GM18520 (cell line): Measurements from ENCODE around the gene SRPK3.

Experiments used
- ATAC-seq: cut with Tn5 transposase; IDR thresholded peaks from one replicate; pipeline ENCODE4 v1.9.1; 2021; ENCODE audit not compliant: unreplicated experiment

SRPK3 gene

DNA sequence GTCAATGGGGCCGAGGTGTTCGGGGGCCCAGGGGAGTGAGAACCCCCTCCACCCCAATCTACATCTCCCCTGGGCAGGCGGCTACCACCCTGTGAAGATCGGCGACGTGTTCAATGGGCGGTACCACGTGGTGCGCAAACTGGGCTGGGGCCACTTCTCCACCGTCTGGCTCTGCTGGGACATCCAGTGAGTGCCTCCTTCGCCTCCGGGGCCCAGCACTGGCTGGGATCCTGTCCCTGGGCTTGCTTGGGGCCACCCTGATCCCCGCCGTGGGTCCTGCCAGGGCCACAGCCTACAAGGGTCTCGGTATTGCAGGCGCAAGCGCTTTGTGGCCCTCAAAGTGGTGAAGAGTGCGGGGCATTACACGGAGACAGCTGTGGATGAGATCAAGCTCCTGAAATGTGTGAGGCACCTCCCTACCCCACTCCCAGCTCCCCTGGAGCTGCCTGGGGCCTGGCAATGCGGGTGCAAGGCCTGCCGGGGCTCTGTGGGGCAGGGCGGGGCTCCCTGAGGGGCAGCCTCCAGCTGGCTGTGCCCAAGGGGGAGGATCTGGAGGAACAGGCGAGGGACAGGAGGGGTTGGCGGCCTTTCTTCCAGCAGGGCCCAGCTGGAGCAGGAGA is 697 bp downstream of the SRPK3 start:
- no peak for ATAC-seq

GRCh38 chrX:153782313-153782712 is 1.5 kb downstream of the SRPK3 start:
- no peak for ATAC-seq

- no peak for ATAC-seq
These were observed 2.0 kb downstream of the SRPK3 start for GRCh38 chrX:153782871-153783270.

DNA sequence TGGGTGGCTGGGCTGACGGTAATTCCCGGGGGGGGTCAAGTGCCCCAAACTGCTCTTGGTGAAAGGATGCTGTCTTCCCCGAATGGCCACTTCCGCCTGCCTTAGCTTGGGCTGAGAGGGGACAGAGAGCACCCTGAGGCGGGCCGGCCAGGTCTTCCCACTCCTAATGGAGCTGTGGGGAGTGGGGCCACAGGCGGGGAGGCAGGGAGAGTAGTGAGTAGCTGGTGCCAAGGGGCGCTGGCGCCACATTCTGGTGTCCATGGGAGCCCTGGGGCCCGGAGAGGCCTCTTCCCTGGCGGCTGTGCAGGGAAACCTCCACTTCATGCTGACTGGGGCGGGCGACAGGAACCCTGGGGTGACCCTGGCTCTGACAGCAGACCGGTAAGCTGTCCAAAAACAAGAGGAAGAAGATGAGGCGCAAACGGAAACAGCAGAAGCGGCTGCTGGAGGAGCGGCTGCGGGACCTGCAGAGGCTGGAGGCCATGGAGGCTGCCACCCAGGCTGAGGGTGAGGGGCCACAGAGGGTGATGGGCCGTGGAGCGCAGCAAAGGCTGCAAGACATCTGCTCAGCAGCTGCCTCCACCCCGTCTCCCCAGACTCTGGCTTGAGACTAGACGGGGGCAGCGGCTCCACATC is 2.7 kb downstream of the SRPK3 start:
- no peak for ATAC-seq

DNA sequence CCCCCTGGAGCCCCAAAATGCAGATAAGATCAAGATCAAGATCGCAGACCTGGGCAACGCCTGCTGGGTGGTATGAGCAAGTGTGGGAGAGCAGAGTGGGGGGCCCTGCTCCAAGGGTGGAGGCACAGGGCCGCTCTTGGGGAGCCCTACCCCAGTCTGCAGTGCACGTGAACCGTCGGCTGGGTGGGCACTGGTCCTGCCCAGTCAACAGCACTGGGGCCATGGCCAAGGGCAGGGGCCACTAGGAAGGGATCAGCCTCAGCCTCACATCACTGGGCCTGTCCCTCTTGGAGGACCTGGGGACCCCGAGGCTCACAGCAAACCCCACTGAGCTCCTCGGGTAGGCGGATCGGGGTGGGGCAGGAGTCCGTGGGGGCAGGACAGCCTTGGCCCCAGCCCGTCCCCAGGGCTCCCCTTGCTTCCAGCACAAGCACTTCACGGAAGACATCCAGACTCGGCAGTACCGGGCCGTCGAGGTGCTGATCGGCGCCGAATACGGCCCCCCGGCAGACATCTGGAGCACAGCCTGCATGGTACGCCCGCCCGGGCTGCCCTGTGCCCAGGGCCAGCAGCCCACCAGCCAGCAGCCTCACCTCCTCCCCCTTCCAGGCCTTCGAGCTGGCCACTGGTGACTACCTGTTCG is 3.6 kb downstream of the SRPK3 start:
- ATAC-seq = no peak

GRCh38 chrX:153786669-153787068 is 5.8 kb downstream of the SRPK3 start:
- ATAC-seq = no peak

DNA sequence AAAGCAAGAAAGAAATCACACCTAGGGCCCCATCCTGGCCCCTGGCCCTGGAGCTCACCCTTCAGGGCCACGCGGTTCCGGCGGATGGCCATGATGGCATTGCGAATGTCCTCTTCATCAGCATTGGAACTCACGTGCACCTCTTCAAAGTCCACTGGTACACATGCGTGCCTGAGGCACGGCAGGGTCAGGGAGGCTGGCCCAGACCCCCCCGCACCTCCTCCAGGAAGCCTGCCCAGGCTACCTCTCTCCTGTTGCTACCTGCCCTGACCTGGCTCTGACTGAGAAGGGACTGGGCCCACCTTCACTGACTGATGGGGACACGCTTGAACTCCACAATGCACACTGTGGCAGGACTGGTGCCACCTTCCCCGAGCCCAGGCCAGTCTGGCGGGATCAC is 8.8 kb downstream of the SRPK3 start:
- no peak for ATAC-seq

GRCh38 chrX:153791104-153791852 is 10.4 kb downstream of the SRPK3 start:
- ATAC-seq = no peak

- no peak for ATAC-seq
These were observed 11.5 kb downstream of the SRPK3 start for GRCh38 chrX:153792368-153792767.

DNA sequence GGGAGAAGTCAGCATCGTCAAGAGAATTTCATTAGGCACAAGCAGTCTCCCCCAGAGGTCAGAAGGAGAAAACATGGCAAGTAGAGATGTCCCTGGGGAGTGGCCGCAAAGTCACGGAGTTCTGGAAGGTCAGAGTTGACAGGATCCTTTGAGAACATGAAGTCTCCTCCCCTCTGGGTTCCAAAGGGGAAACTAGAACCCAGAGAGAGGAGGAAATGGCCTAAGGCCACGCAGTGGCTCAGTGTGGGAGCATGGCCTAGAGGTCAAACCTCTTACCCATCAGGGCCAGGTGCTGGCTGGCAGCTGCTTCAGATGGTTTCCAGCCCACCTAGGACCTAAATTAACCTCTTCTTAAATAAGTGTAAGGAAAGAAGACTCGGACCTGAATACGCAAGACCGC is 12.4 kb downstream of the SRPK3 start:
- no peak for ATAC-seq

DNA sequence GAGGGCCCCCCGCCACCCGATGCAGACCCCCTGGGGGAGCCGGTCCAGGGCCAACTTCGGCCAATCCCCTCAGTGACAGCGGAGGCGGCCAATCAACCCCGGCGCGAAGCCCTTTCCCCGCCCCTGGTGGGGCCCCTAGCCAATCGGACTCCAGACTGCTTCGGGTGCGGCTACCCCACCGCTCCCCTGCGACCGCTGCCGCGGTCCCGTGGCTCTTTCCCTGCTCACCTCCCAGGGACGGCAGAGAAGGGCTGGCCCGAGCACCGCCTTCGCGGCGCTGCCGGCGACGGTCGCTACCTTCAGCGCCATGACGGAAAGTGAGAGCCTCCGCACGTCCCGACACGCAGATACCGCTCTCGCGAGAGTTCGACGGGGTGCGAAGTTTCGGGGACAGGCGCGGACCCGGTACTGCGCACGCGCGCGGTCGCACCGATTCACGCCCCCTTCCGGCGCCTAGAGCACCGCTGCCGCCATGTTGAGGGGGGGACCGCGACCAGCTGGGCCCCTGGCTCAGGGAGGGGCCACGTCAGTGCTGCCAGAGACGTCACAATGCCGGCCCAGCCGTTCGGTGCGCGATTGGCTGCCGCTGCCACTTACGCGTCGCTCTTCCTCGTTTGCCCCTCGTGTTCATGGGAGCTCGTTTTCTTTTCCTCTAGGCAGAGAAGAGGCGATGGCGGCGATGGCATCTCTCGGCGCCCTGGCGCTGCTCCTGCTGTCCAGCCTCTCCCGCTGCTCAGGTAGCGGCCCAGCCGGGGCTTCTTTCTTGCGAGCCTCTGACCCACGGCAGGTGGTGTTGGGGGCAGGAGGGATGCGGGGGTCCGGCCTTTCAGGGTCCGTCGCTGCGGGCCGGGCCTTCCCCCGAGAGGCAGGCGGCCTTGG is 13.4 kb downstream of the SRPK3 start, which contains the start of the genes IDH3G and SSR4:
Gene IDH3G, minus strand, starts transcription at position 358 of the 879 bp plus-strand sequence. Its CDS starts 49 bp downstream, at position 309.
Gene SSR4, plus strand, starts transcription at position 651 of the 879 bp plus-strand sequence. Its CDS starts 20 bp downstream, at position 671.
- peak; percentile 84 for ATAC-seq

- ATAC-seq = no peak
These were observed 14.3 kb downstream of the SRPK3 start for GRCh38 chrX:153794897-153795816.

- no peak for ATAC-seq
These were observed 16.7 kb downstream of the SRPK3 start for GRCh38 chrX:153797415-153798015.

GRCh38 chrX:153799326-153799725 is 18.5 kb downstream of the SRPK3 start:
- ATAC-seq = no peak

DNA sequence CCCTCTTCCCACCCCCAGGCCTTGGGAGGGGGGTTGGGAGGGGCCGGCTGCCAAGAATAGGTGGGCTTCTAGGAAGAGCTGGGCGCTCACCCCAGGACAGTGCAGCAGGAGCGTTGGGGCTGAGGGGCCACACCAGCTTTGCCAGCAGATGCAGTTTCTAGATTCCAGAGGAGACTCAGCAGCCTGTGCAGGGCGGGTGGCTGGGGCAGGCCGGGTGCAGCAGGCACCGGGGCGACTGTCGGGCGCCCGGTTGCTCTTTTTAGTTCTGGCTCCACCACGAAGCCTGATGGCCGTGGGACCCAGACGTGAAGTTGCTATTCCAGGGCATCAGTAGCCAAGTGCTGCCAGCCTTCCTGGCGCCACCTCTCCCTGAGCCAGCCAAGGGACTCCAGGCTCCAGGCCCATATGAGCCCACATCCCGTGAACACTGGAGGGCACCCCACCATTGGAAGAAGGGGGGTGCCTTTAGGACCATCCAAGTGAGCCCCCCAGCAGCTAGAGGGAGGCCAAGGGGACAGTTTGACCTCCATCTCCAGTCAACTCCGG is 19.4 kb downstream of the SRPK3 start:
- ATAC-seq = no peak

DNA sequence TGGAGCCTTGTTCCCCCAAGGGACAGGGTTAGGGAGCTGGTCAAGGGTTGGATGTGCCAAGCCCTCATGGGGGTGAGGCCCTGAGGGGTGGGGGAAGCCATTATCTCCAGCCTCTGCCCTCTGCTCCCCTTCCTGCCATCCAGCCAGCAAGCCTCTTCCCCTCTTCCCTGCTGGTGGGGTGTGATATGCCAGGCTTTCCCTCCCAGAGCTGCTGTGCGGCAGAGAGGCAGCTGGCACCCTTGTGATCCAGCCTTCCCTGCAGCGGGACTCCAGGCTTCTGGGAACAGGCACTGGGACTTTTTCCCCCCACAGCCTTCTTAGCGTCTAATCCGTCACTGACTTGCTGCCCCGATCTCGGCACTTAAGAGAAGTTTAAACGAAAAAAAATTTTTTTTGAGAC is 19.9 kb downstream of the SRPK3 start:
- no peak for ATAC-seq

GRCh38 chrX:153801669-153802068 is 20.8 kb downstream of the SRPK3 start:
- ATAC-seq = no peak

DNA sequence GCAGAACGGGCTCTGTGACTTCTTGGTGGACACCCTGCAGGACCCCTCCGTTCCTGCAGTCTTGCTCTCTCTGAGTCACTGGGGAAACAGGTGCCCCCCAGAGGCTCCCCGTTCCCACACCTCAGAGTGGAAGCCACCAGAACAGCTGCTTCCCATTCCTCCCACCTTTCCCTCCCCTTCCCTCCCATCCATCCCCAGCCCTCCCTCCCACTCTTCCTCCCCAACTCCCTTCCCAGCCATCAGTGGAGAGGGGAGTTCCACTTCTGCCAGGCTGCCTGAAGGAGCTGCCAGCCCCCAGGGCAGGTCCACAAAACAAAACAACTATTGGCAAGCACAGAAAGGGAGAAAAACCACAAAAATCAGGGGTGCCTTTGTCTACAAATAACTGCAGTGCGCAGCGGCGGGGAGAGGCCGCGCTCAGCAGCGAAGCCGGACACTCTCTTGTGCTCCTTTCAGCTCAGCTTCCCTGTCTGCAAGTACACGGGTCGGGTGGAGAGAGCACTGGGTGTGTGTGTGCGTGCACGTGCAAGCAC is 21.7 kb downstream of the SRPK3 start:
- ATAC-seq = no peak
